HG03342 (cell line): ENCODE measurements around the gene PDE1C.
"Not testable (repeated sequence)": the region's sequence is repeated elsewhere in the genome, so short reads cannot be mapped to it uniquely, and the experiment has no call there.

Source experiments
- ATAC-seq: cut with Tn5 transposase; IDR thresholded peaks from one replicate; pipeline ENCODE4 v1.9.1; 2021; ENCODE audit warnings: mild to moderate bottlenecking, moderate library complexity; ENCODE audit not compliant: unreplicated experiment

PDE1C gene

DNA sequence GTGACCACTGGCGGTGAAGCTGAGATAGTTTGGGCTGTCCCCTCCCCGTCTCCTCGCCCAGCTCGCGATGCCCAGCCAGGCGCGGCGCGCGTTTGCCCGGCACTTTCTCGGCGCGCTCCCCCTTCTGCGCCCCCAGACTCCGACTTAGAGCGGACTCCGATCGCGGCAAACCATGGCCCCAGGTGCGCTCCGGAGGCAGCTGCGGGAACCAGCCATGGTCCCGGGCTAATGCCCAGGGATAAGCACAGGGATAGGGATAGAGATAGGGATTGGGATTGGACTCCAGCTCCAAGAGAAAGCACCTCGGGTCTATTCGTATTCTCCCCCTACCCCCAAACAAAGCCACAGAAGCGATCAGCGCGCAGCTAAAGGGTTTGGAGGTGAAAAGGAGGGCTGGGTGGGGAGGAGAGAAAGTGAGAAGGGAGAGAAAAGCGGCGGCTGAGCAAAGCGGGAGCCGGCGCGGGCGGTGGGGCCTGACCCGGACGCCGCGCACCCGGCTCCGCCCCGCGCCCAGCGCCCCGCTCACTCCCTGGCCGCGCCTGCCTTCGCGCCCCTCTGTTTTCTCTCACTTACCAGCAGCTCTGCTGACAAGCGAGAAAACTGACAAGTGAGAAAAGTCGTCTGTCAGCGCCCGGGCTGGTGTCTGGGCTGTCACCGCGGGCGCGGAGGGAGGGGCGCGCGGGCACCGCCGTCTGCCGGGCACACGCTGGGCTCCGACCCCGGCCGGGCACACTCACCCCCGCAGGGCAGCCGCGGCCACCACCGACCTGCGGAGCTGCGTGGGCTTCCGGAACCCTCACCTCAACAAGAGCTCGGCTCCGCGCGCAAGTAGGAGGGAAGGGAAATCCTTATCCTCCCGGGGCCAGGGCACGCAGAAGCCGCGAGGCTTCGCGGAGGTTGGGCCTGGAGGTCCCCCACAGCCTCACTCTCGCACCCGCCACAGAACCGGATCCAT, at the start of gene PDE1C:
Gene PDE1C, minus strand, starts transcription at position 2 of the 955 bp plus-strand sequence.
- no peak for ATAC-seq

DNA sequence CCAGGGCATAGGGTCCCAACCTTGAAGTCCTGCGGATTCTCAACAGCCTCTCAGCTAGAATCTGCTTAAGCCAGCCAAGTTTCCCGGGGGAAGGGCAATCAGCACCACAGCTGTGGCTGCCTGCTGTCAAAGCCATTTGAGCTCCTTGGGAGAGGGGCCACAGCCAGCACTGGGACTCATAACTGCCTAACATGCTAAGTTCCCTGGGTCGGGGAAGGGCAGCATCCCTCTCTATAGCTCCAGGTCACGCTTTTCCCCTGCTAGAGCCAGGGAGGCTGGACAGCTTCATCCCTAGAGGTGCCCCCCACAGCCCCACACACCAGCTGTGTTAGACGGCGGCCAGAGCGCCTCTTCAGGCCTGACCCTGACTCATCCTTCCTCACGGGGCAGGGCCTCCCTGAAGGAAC, 49.6 kb upstream of the PDE1C start:
- no peak for ATAC-seq

DNA sequence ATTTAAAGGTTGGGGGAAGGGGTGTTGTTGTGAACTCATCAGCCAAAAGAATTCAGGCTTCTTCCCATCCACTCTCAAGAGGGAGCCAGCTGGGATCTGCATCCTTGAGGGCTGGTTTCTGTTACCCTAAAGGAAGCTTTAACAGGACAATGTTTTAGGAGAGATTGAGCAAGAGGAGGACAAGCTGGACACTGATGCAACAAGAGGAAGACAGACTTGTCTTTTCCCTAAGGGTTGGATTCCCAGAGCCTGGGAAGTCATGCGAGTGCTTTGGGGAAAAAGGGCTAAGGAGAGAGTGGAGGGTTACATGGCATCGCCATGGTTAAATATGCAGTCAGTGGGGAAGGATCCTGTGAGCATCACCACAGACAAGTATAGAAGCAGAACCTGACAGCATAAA, 47.6 kb upstream of the PDE1C start:
- ATAC-seq: no peak

DNA sequence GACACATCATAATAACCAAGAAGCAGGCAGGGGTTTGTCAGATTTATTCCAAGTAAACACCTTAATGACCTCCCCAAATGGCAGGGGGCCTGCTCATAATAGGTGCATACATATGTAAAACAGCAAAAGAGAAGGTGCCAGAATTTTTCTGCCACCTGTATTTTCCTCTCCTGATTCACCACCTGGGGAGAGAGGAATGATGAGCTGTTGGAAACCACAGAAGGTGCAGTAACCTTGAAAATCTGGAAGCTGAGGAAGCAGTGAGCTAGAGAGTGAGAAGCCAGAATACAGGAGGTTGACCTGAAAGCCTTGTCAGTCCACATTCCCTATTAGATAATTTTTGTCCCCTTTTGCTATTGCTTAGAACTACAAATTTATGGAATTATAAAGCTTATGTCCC, 46.2 kb upstream of the PDE1C start:
- no peak for ATAC-seq

DNA sequence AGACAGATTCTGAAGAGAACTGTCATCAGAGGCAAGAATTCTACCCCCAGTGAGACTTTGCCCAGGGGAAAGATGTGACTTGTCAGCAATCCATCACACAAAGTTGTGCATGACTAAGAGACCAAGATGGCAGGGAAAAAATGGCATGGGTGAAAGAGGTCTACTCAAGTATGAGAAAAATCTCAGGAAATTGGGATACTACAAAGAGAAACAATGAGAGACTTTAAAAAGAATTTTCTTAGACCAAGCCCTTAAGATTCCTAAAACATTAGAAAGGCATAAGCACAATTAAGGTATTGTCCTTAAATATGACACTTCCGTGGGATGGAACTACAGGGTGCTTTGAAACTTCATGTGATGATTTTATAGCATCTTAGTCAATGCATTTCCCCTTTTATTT, 45.6 kb upstream of the PDE1C start:
- no peak for ATAC-seq

DNA sequence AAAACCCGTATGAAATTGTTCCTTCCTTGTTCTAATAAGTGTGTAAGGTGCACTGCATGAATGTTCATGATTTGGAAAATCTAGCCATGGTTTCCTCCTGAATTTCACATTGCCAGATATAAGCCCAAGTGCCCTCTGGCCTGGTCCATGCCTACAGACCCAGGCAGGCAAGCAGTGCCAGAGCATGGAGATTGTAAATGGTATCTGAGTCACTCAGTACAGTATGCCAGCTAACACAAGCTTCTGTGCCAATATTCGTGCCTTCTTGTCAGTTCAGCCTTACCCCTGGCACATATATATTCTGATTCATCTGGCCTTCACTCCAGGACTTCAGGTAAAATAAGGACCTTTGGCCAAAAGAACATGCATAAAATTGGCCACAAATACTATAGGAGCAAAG, 38.4 kb upstream of the PDE1C start:
- ATAC-seq: no peak

DNA sequence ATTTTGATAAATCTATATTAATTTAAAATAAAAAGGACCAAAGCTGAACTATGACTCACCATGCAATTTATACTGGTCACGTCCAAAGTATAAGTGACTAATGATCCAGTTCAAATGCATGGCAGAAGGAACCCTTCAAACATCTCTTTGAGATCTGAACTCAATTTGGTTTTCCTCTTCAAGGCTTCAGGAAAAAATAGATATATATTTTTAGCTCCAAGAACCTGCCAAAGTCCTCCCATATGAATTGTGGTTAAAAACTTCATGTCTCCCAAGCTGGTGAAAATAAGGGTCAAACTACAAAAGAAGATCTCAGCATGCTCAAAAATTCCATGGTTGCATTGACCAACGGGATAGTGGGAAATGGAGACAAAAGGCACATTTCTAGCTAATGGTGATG, 34.6 kb upstream of the PDE1C start:
- no peak for ATAC-seq

DNA sequence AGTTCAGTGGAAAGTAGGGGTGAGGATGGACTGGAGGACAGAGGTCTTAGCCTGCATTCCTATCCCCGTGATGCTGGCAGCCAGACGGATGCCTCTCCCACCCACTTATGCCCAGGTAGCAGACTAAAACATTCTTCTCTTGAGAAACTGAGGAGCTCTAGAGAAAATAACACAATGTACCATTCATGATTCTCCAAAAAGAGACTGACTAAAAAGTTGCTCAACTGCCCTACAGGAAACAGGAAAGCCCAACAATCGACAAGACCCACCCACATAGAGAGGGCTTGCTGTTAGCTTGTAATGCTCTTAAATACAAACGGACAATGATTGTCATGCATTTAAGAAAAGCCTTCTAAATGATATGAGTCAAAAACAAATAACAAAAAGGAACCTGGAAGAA, 33.2 kb upstream of the PDE1C start:
- no peak for ATAC-seq

DNA sequence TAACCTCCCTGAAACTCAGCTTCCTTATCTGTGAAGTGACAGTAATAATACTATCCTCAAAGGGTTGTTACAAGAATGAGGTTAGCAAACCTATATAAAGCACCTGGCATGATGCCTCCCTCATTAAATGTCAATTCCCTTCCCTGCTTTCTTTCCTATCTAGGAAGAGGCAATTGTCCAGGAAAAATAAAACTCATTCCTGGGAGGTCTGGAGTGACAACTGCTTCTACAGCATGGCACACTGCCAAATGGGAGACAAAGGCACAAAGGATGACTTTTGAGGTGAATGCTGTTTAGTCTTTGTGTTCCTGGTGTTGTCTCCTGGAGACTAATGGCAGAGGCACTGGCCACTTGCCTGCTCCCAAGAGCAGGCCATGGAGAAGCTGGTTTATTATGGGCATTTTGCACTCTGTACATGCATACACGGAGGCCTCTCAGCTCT, 32.2 kb upstream of the PDE1C start:
- ATAC-seq: no peak

DNA sequence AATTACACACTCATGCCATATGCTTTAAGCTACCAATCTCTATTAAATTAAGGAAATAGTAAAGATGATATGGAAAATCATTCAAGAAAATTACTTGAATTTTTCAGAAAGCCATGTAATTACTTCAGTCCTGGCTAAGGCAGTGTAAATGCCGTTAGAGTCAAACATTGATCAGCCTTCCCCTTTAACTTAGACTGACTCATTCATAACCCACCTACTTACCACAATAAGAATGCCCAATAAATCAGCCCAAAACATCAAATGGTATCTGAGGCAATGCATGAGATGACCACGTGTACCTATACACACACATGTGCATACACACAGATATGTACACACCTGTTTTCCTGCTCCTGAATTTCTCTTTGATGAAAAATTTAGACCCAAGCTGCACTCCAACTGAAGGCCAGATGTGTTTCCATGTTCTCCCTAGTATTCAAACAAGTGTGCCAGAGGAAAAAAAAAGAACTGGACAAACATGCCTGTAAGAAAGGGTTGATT, 30.2 kb upstream of the PDE1C start:
- no peak for ATAC-seq

DNA sequence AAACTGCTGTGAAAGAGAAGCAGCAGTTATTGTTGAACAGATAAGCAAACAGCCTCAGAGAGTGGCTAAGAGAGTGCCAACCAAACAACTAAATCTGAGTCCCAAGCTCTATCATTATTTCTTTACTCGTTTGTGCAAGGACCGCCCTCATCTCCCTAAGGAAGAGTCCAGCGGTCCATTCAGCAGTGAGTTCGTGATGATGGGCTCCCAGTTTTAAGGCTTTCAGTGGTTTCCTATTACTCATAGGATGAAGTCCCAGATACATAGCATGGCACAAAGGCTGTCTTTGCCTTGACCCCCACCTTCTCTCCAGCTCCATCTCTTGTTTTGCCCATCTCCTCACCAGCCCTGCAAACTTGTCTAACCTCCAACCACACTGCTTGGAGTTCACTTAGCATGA, 24.3 kb upstream of the PDE1C start:
- ATAC-seq: no peak

DNA sequence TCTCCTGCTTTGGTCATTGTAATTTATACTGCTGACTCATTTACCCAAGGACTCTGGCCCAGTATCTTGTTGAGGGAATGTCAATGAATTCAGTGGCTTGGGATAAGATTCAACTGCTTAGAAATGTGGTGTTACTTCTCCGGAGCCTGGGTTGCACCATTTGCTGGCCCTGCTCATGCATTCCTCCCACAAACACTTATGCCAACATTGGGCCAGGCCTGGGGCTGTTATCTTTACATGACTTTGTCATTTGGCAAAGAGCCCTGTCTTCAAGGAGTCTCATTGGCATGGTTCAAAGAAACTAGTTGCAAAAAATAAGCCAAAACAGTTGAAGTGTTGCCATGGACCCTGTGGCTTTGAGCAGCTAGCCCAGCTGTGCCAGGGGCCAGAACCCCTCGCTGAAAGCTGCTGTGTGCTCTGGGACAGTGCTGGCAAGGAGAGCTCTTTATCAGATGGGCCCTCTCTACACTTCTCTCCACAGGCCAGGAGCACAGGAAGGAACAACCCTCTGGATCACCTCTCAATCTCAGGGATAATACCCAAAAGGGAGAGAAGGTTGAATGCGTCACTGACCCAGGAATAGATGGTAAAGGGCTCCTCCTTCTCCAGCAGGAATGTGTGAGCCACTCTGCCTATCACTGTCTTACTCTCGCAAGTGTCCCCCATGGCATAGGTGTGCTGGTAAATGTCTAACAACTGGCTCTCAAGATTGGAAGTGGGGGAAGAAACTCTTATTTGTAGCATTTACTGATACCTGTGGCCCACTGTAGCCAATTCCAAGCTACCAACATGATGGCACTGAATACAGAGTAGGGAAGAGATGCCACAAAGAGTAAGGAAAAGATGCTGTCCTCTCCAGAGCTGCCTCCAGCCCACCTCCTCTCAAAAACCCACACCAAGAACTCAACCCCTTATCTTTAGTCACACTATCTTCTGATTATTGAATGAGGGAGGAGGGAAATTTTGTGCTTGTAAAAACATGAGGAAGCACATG, 23.5 kb upstream of the PDE1C start:
- no peak for ATAC-seq

DNA sequence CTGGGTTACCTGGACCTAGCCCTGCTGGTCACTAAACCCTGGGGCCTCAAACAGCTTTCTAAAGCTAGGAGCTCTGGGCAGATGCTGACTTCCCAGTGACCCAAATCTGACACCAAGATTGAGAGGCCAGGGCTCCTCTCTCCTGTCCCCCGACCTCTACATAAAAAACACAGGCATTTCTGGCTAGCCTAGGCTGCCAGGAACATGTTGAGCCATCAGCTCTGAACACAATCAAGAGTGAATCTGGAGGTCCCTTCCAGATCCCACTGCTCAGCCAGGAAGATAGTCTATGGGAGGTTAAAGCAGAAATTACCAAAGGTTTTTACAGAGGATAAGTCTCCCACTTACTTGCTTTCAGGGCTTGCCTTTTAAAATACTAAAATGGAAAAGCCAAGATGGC, 22.1 kb upstream of the PDE1C start:
- ATAC-seq: no peak

DNA sequence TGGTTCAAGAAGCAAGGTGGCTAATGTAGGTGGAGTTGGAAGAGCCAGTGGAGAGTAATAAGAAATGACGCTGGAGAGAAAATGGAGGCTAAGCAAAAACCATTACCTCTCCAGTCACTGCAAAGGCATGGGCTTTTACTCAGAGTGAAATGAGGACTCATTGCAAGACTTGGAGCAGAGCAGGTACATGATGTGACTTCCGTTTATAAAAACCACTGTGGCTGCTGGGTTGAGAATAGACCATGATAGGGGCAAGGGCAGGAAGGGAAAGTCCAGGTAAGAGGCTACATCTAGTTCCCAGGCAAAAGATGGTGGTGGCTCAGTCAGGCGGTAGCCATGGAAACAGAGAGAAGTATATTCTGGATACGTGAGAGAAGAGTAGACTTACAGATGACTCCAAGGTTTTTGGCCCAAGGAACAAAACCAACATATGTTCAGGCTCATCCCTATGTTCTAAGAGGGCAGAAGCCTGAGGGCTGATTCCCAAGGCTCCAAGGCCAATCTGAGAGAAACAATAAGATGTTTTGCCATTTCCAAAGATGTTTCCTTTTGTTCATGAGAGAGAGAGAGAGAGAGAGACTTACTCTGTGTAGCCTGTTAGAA, 21.5 kb upstream of the PDE1C start:
- no peak for ATAC-seq

DNA sequence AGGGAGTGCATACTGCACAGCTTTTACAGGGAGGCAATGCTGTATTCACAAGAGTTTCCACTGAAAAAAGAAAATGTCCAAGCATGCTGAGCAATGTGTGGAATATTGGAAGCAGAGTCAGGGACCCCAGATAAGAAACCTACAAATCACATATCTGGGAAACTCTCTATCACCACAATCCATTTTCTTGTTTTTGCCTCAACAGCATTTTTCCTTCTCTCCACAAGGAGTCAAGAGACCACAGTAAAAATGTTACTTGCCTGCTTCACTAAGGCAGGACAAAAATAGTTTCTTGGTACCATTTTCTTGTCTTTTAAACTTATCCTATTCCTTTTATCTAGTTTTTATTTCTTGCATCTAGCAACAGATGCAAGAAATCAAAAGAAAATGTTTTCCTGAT, 19.5 kb upstream of the PDE1C start:
- ATAC-seq: no peak

DNA sequence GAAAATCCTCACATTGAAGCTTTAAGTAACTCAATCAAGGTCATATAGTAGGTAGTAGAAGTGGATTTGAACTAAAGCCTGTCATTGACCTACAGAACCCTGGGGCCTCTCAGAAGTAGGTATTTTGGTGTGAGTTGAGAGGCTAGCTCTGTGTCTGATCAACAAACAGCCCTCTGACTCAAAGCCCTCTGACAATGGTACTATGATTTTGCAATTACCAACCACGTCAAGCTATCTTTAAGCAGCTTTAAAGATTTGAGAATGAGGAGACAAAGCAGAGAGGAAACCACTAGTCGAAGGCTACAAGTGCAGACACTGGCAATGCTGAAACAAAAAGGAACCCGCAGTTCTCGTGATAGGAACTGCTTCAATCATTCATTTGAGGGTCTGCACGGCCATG, 19.0 kb upstream of the PDE1C start:
- no peak for ATAC-seq

DNA sequence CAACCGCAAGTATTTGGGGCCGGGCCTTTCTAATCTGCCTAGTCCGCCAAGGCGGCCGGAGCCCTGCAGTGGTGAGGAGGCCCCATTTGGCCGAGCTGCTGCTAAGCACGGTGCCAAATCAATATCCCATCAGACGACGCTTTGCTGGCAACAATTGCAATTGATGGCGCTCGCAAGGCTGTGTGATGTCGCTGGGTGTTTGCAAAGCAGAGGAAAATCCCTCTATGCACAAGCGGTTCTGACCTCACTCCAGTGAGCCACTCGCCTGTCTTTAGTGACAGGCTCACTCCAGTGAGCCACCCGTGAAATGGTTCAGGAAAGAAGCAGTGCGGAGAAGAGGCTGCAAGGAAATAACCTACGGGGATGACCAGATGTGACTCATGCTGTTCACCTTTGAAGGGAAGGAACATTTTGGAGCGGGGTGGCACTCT, 18.3 kb upstream of the PDE1C start:
- ATAC-seq: no peak

DNA sequence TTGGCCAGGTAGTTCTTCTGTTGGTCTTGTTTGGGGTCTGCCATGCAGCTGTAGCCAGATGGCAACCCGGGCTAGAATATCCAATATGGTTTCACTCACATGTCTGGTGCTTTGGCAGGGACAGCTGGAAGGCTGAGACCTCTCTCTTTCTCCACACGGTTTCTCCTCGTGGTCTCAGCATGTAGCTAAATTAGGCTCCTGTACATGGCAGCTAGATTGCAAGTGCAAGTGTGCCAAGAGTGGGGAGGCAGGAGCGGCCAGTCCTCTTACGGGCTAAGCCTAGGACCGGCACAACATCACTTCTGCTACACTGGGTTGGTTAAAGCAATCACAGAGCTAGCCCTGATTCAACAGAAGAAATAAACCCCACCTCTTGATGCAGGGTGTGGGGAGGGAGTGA, 9.3 kb upstream of the PDE1C start:
- ATAC-seq: no peak

DNA sequence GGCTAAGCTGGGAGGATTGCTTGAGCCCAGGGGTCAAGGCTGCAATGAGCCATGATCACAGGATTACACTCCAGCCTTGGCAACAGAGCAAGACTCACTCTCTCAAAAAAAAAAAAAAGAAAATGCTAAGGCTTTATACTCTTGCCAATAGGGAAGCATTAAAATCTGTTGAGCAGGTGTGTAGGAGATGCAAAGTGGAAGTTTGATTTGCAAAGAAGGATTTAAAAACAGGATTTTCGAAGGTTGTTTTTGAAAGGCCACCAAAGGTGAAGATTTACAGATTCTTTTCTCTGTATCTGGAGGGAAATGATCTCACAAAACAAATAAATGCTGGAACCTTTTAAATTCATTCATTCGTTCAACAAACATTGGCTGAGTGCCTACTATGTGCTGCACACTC, 8.6 kb upstream of the PDE1C start:
- ATAC-seq: no peak

DNA sequence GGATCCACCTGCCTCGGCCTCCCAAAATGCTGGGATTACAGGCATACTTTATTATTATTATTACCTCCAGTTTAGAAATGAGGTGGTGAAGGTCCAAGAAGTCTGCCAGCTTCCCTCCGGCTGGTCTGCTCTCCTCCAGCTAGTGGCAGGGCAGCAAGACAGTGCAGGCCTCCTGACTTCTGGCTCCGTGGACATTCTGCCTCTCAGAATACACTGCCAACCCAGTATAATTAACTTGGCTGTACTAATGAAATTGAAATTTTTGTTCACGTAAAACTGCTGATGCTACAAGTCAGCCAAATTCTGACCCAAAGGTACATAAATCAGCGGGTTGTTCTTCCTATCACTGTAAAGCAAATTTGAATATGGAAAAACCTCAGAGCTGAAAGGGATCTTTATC, 7.6 kb upstream of the PDE1C start:
- ATAC-seq: no peak

DNA sequence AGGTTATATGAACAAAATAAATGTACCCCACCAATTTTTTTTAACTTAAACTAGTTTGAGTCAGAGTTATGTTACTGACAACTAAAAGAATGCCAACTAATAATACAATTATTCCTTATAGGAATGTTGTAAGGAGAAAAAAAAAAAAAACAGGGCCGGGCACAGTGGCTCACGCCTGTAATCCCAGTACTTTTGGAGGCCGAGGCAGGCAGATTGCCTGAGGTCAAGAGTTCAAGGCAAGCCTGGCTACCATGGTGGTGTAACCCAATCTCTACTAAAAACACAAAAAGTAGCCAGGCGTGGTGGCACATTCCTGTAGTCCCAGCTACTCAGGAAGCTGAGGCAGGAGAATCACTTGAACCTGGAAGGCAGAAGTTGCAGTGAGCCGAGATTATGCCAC, 6.6 kb upstream of the PDE1C start:
- not testable (repeated sequence) for ATAC-seq
